ENCODE data around the gene IARS1.

Gene IARS1

DNA sequence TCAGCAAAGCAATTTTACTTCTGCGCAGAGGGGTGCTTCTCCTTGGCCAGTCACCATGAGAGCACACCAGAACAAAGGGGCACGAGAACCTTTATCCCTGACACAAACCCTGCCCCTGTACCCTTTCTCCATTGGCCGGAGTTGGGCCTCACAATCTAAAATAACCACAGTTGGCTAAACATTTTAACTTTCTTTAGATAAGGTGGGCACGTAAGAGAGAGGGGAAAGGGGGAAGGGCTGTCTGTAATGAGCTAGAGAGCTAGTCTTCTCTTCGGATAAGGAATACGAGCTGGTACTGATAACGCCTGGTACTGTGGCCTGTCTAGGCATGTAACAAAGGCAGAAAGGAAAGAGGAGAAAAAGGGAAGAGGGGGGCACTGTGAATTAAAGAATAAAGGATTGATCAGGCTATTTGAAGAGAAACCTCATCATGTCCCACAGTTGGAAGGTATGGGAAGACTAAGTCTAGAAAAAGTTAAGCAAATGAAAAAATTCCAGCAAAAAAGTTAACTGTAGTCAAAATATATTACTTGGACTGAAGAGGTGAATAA lies 1.8 kb upstream of the IARS1 start:
- no peak for DNase-seq

DNA sequence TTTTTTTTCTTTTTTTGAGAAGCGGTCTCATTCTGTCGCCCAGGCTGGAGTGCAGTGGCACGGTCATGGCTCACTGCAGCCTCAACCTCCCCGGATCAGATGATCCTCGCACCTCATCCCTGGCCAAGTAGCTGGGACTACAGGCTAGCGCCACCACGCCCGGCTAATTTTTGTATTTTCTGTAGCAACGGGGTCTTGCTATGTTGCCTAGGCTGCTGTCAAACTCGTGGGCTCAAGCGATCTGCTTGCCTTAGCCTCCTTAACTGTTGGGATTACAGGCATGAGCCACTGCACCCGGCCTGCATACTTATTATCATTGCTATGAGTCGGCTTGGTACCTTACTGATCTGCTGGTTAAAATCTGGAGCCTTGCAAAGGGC lies 790 bp upstream of the IARS1 start:
- DNase-seq, result no peak

DNA sequence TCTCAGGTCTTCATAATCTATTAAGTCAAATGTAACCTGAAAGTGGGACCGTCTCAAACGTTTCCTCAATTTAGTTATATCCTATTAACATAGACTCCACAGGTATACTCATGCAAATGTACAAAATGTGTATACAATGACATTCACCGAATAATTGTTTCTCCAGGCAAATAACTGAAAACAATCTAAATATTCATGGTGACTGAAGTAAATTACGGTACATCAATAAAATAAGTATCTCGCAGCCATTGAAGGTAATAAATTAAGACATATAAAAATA lies 482 bp downstream of the IARS1 start:
- no peak for DNase-seq

DNA sequence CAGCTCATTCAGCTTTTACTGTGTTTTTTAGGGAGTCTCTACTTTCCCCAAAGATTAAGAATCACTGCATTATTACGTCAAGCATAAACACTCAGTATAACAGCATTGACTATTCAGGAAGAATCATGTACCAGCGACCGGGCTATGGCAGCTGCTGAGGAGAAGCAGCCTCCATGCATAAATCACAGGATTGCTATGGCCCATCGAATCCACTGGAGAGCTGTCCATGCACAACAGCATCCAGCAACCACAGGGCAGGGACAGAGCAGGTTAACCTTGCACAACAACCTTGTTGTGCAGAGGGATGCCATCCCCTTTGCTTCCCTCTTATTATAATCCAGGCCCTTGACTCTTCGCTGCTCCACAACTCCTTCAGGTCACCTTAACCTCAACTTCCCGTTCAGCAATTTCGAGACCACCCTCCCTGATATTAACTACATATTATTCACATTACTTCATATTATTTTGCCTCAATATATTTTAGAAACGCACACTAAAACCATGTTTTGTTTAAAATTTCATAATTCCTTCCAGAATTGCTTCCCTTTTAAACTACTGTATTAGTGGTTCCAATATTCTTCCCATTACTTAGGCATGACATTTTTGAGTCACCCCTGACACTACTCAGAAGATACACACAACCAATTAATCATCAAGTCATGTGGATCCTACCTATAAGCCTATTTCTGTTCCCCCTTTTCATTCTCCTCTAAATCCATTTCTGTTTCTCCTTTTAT lies 991 bp downstream of the IARS1 start:
- DNase-seq, result no peak

DNA sequence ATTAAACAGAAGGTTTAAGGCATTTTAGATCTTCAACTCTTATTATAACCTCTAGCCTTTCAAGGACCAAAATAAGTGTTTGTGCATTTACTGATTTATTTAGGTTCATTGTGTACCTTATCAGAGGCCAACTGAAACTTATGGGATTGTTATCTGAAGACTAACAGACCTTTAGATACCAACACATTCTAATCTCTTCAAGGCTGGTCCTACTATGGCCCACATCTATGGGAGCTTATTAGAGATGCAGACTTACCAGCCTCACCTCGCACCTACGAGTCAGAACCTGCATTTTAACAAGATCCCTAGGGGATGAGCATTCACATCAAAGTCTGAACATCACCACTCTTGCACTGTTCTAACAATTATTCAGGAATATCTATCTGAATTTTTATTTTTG lies 1.9 kb downstream of the IARS1 start:
- DNase-seq, result no peak

DNA sequence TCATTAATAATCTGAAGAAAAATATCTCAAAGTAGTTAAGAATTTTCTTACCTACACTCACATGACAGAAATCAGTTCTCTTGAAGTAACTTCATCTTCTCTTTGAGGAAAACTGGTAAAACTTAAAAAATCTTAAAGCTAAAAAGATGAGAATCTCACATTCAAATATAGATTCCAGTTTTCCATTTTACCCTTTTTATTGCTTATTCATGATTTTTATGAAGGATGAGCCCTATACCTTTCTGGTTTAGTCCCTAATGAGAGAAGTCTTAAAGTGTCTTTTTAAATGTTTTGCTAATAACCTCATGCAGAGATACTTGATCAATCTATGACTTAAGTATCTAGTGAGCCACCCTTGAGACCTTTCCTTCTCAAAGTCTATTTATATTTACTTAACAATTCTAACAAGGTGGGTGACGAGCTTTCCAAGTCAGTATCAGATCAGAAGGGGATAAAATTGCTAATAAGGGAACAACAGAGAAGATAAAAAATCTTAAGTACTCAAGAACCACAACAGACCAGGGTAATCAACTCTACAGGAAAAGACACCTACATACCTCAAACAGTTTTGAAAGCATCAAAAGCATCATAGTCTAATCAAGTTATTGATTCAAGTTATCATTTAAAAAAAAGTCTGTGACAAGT lies 2.6 kb downstream of the IARS1 start:
- DNase-seq, result no peak

DNA sequence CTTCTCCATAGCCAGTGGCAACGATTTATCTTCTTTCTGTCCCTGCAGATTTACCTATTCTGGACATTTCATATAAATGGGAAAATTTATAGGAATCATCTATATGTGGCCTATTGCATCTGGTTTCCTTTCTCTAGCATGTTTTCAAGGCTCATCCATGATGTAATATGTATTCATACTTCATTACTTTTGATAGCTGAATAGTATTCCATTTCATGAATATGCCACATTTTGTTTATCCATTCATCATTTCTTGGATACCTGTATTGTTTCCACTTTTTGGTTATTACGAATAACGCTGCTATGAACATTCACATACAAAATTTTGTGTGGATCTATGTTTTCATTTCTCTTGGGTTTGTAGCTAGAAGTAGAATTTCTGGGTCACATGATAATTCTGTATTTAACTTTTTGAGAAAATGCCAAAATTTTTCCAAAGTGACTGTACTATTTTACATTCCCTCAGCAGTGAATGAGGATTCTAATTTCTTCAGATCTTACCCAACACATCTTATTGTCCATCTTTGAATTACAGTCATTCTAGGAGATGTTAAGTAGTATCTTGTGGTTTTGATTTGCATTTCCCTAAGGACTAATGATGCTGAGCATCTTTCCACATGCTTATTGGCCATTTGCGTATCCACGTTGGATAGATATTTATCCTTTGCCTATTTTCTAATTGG lies 3.6 kb downstream of the IARS1 start:
- no peak for DNase-seq

DNA sequence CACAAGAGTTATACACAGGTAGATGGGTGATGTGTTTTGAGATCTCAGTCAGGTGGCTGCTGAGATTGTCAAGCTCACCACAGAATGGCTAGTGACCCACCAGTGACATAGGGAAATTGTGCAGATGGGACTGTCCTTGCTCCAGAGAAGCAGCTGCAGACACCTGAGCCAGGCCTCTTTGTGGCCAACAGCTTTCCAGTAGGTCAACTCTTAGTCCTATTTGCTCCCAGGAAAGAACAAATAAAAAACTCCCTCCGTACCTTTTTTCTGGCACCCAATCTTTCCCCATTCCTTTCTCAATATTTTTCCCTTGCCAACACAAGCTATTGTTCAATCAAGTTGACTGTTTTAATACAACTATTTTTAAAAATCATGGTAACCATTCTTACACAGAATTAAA lies 14.2 kb downstream of the IARS1 start:
- DNase-seq, result no peak

DNA sequence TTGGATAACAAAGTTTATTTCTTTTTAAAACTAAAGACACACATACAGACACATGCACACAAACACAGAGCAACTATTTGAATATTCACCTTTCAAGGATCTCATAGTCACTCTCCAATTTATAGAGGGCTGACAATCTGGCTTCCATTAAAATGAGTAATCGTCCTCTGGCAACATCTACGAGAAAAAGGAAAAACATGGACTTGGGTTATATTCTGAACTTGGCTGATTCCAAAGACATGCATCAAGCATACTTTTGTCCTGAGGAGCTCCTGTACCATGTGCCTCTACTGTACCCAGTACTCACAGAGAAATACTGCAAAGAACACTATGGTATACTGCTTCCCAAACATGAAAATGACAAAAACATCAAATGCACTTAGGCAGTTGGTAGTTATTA lies 15.4 kb downstream of the IARS1 start:
- no peak for DNase-seq

DNA sequence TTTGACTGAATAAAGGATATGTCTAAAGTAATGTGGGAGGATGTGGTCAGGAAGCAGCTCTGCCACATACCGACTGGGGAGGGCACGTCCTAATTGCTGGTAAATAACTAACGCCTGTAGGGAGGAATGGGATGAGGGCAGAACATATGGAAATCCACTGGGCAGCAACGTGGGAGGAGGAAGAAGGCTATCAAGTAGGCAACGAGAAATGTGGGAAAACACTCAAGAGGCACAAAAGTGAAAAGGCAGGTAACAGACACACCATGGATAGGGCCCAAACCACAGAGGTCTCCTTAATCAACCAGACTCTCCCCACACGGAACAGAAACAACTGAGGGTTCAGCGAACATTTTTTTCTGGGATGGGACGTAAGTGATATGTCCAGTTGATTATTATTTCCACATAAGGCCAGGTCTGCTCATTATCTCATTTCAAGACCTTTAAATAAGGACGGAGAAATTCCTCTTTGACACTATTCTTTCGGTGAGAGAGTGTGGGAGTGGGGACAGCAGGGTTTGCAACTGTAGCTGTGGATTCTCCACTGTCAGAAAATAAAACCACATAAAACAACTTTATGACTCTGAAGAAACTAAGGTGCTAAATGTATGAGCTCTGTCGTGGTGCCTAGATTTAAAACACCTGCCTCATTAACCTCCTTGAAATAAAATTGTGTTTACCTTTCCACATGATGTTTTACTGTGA lies 17.0 kb downstream of the IARS1 start:
- DNase-seq, result no peak

DNA sequence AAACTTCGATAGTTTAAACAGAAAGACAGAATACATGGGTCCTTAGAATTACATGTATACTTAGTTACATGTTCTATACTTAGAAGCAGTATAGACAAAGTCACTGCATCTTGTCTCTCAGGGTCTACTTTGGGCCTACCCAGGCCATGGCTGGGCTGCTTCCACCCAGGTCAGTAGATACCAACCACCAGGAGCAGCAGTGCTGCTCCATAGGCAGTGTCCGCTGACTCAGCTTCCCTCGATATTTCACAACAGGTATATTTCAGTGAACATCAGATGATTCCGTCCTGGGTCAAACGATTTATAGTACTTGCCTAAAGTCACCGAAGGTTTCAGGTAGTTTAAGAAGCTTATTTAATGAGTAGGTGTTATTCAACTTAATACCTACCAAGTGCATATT lies 18.0 kb downstream of the IARS1 start:
- DNase-seq, result no peak

DNA sequence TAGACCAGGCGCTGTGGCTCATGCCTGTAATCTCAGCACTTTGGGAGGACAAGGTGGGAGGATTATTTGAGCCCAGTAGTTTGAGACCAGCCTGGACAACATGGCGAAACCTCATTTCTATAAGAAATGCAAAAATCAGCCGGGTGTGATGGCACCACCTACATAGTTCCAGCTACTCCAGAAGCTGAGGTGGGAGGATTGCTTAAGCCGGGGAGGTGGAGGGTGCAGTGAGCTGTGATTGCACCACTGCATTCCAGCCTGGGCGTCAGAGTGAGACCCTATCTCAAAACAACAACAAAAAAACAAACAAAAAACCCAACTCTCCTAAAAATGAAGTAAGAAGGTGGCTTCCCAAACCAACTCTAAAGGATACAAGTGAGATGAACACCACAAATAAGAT lies 23.0 kb downstream of the IARS1 start:
- DNase-seq, result no peak

DNA sequence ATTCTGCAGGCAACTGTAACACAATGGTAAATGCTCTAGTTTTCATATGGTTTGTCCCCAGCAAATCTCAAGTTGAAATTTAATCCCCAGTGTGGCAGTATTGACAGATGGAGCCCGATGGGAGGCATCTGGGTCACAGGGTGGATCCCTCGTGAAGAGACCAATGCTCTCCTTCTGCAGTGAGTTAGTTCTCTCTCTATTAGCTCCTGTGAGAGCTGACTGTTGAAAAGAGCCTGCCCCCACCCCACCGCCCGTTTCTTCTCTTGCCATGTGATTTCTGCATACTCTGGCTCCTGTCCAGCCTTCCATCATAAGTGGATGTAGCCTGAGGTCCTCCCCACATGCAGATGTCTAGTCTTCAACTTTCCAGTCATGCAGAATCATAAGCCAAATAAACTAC lies 27.0 kb downstream of the IARS1 start:
- no peak for DNase-seq

DNA sequence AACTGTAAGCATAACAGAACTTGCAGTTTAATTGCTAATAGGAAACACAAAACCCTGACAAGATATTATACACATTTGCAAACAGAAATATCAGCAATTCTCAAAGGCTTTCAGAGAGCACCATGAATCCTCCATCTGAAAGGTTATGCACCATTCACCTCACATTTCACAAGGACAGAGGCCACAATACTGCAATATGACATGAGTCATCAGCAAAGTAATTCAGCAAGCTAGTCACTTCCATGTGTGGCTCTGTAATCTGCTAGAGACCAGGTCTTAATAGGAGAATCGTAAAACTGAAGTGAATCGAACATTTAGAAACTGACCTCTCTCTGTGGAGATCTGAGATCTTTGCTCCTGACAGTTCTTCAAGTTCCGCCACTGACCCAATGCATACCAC lies 28.3 kb downstream of the IARS1 start:
- DNase-seq, result no peak

DNA sequence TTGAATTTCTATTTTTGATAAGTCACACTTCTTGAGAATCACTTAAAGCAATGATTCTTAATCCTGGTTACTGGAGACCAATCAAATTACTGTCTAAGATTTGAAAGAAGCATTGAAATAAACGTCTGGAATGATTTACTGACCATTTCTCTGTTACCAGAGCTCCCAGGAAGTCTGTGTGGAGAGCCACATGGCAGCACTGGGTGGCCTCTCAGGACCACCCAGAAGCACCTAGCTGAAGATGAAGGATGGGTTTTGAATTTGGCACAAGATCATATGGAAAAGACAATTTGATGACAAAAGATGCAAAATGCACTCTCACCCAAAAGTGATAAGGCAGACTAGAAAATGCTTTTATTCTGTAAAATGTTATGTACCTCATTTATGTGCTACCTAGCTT lies 30.4 kb downstream of the IARS1 start:
- no peak for DNase-seq

DNA sequence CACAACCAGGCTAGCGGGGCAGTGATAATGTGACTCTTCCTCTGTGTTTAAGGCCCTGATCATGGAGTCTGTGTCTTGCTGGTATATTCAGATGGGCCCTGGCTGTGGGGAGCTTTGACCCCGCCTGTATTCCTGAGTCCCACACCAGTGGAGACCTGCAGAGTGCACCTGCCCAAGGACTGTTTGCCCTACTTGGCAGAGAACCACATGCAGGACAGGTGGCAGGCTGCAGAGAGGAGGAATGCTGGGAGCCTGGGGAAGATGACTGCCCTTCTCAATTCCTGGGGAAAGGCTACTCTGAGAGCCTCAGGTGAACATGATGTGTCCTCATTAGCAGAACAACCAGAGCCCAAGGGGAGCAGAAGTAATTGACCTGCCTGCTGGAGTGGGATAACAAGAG lies 36.2 kb downstream of the IARS1 start:
- no peak for DNase-seq

DNA sequence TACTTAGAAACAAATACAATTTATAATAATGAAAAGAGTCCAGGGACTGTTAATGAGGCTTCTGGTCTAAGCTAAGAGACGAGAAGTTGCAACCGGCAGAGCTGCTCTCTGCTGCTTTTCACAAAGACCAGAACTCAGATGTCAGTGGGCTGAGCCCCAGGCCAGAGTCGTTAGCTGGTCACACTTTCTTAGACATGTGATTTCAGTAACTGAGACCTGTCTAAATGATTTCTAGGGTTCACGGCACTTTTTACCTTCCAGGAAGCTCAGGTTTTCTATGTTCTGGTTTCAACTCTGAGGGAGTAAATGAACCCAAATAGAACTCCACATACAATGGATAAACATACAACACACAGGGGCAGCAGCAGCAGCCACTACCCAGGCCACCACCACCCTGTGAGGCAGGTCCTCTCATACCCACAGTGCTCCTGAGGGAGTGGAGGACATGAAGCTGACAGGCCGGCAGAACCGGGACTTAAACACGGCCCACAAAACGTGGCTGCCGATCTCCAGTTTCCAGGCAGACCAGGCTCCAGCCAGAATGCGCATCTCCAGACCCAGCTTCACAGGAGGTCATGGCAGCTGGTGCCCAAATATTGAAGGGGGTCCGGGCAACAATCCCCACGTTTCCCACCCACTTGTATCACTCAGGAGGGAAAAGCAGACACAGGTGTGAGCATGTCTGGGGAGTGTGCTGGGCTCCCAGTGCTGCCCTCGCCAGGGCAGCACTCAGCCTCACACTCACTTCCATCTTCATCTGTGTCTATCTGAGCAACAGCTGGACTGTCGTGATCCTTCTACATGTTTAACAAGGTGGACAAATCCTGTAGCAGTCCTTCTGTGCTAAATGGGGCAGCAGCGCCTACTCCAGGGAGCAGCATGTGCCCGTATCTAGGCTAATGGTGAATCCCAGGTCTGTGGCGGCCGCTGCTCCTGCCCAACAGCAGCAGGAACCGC lies 38.8 kb downstream of the IARS1 start:
- DNase-seq, result no peak

DNA sequence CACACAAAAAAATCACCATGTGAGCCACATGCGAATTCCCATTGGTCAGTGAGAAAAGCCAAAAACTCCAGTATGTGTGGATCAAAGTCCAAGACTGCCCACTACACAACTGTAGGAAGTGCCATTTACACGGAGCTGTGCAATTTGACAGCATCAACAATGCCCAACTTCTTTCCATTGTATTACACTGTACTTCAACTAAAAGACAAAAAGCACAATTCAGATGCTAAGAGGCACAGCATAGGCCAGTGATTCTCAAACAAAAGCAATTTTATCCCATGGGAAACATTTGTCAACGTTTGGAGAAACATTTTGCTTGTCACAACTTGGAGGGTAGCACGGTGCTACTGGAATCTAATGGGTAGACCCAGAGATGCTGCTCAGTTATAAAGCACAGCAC lies 39.8 kb downstream of the IARS1 start:
- DNase-seq, result no peak

DNA sequence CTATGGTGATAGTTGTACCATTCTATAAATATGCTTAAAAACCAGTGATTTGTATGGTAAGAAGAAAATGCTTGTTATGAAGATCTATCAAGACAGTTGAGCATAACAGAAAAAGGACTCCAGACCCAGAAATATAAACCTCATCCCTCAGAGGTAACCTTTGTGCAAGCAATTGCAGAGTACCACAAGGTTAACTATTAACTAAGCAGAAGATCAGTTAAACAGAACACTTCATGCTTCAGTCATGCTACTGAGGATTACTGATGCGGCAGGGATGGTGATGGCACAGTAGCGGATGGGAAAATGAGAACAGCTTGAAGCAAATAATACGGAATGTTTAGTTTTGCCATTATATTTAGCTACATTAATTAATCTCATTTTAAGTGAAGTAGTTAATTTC lies 45.5 kb downstream of the IARS1 start:
- no peak for DNase-seq

DNA sequence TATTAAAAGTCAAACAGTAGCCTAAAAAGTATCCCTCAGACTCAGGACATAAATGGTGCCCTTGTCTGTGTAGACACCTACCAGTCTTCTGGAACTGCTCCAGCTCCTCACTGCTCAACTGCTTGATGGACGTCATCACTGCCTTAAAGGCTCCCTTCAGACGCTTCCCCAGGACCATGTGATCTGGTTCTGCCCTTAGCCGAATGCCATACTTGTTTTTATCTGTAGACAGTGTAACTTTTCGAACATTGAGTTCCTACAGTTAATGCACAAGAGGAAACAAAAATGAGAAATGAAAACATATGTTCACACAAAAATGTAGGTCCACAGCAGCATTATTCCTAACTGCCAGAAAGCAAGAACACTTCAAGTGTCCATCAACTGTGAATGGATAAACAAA lies 46.2 kb downstream of the IARS1 start:
- no peak for DNase-seq

DNA sequence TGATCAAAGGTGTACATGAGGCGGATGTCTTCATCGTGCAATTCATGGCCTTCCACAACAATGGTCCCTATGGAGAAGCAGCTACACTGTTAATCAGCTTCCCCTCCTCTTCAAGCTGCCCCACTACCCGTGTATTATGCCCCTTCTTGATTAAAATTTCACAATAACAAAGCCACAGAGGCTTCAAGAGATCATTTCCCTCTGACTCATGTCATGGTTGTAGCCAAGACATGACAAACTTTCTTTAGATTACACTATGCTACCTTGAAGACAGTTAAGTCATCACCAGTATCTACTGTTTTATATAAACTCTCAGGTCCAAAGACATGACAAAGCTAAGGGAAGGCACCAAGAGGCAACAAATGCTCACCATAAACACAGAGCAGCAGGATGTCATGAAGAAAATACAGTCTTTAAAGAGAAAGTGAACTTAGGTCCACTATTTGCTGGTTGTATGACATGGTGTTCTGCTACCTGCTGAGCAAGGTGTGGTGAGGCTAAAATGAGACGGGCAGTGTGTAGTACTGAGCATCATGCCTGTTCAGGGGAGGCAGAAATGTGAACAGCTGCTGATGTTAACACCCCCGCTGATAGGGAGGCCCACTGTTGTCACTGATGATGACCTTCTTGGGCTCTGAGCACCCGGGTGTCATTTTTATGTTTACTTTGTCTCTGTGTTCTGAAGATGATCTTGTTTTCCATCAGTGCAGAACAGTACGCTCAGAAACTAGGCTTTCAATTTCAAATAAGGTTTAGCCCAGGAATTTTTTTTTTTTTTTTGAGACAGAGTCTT lies 48.3 kb downstream of the IARS1 start:
- no peak for DNase-seq

Data from NCI-H2227 treated with DMSO at 0.1 percent for 48 hours (cell line).